Activated B cell treated with CpG ODN at 0.5 μM for 24 hours (primary cell): ENCODE results near the gene CLCF1. TPM values are rescaled to one million over a fixed set of nuclear protein-coding genes. Genes with fewer than 3 reads are reported as not detected.

Experiments
- ATAC-seq: fragments of 200-7000 bp; cut with Tn5 transposase; one replicate; pipeline ENCODE4 v1.10.0; 2021; ENCODE audit warnings: low read depth, mild to moderate bottlenecking, moderate library complexity
- CTCF ChIA-PET: fragments of 350-600 bp; sonication (Branson Sonifier 250); formaldehyde crosslinking; loops from one replicate; lab custom pipeline; 2021; ENCODE audit warnings: antibody characterized with exemption; lab: Charles Lee
- POLR2A ChIA-PET: fragments of 350-600 bp; sonication (Branson Sonifier 250); formaldehyde crosslinking; loops from one replicate; lab custom pipeline; 2021; ENCODE audit warnings: antibody characterized with exemption; lab: Charles Lee
- DNase-seq: peaks from one replicate; pipeline ENCODE4 v3.0.0; 2022
- H3K27ac Mint-ChIP-seq: one replicate; pipeline ENCODE4 v1.8.0; 2020; ENCODE audit warnings: mixed read lengths
- H3K27me3 Mint-ChIP-seq: one replicate; pipeline ENCODE4 v1.8.0; 2021; ENCODE audit warnings: mixed read lengths
- H3K36me3 Mint-ChIP-seq: one replicate; pipeline ENCODE4 v1.8.0; 2021; ENCODE audit warnings: low read depth, mixed read lengths
- H3K4me1 Mint-ChIP-seq: one replicate; pipeline ENCODE4 v1.8.0; 2021; ENCODE audit warnings: mixed read lengths
- H3K4me3 Mint-ChIP-seq: one replicate; pipeline ENCODE4 v1.8.0; 2020; ENCODE audit warnings: mild to moderate bottlenecking, mixed read lengths
- H3K9me3 Mint-ChIP-seq: one replicate; pipeline ENCODE4 v1.8.0; 2020; ENCODE audit warnings: mixed read lengths
- CTCF ChIP-seq: fragments of 200-600 bp; IDR thresholded peaks from one replicate; pipeline ENCODE4 v1.8.0; 2022; ENCODE audit warnings: antibody characterized with exemption, mild to moderate bottlenecking
- intact Hi-C: fragments of 100-400 bp; cut with micrococcal nuclease; formaldehyde crosslinking; loops from one replicate; pipeline ENCODE4 v1.15.1; 2024
- total RNA-seq: library from RNA; stranded (reverse); gene quantifications from 2 replicates; pipeline ENCODE4 v1.2.3, GENCODE V29; 2022

CLCF1 gene
- total RNA-seq, 1 donor from 2014 or later, result 30.7 TPM

- ATAC-seq (no peak), DNase-seq (no peak)
- ChIA-PET CTCF (interaction anchor here (1.7 kb wide), 1 partner anchor 13 kb away, joined by 4 read pairs; no protein-coding TSS in a partner anchor), POLR2A (interaction anchor here (0.6 to 17.5 kb wide), 7 partner anchors 22 to 110 kb away, joined by 3 to 693 read pairs (median 5); partner anchors contain the start of genes PITPNM1, POLD4, PTPRCAP and RPS6KB2)
- Mint-ChIP-seq H3K4me3 (no peak overlapping the region), H3K9me3 (no peaks in the 10 kb centered on the region), H3K4me1 (peaks cover 57% of the 10 kb centered on the region), H3K36me3 (peaks cover 45% of the 10 kb centered on the region), H3K27me3 (no peaks in the 10 kb centered on the region), H3K27ac (no peak overlapping the region)
- TF ChIP-seq CTCF, result no peak
- intact Hi-C loops, result no loop called here
These were observed 22.3 kb upstream of the CLCF1 start for GRCh38 chr11:67395555-67396258.

- H3K9me3 Mint-ChIP-seq, result no peaks in the 10 kb centered on the region
- no peak overlapping the region for H3K27ac Mint-ChIP-seq
- H3K36me3 Mint-ChIP-seq, result peaks cover 32% of the 10 kb centered on the region
- H3K27me3 Mint-ChIP-seq, result no peaks in the 10 kb centered on the region
- no peak for TF ChIP-seq CTCF
- CTCF ChIA-PET, result no interaction called here
- intact Hi-C loops, result no loop called here
- no peak for ATAC-seq
- peaks cover 54% of the 10 kb centered on the region for H3K4me1 Mint-ChIP-seq
- POLR2A ChIA-PET, result interaction anchor here (1.3 to 17.5 kb wide), 4 partner anchors 13 to 40 kb away, joined by 5 to 693 read pairs (median 12); partner anchors contain the start of genes POLD4, PTPRCAP and RPS6KB2
- DNase-seq, result no peak
- H3K4me3 Mint-ChIP-seq, result peak overlapping the region; percentile 44
These were observed 20.6 kb upstream of the CLCF1 start for GRCh38 chr11:67393990-67394389.

GRCh38 chr11:67393437-67393836 lies 20.0 kb upstream of the CLCF1 start:
- ATAC-seq (no peak), DNase-seq (no peak)
- H3K4me3 Mint-ChIP-seq, result peak overlapping the region; percentile 89
- CTCF ChIA-PET, result no interaction called here
- no peaks in the 10 kb centered on the region for H3K9me3 Mint-ChIP-seq
- H3K27me3 Mint-ChIP-seq, result no peaks in the 10 kb centered on the region
- no peak for TF ChIP-seq CTCF
- peaks cover 30% of the 10 kb centered on the region for H3K36me3 Mint-ChIP-seq
- POLR2A ChIA-PET, result interaction anchor here (0.5 to 17.5 kb wide), 5 partner anchors 9 to 237 kb away, joined by 5 to 693 read pairs (median 16); partner anchors contain the start of genes AIP, PPP1CA, PTPRCAP and RPS6KB2
- intact Hi-C loops, result no loop called here
- no peak overlapping the region for H3K27ac Mint-ChIP-seq
- peaks cover 53% of the 10 kb centered on the region for H3K4me1 Mint-ChIP-seq

GRCh38 chr11:67392183-67392715 lies 18.9 kb upstream of the CLCF1 start:
- H3K27me3 Mint-ChIP-seq, result no peaks in the 10 kb centered on the region
- CTCF ChIA-PET, result interaction anchor here (0.9 to 4.0 kb wide), 8 partner anchors 9 to 113 kb away, joined by 3 to 22 read pairs (median 4); partner anchors contain the start of genes PITPNM1 and PPP1CA
- H3K4me3 Mint-ChIP-seq, result peak overlapping the region; percentile 89
- intact Hi-C loops, result no loop called here
- DNase-seq, result no peak
- TF ChIP-seq CTCF, result no peak
- peaks cover 45% of the 10 kb centered on the region for H3K4me1 Mint-ChIP-seq
- POLR2A ChIA-PET, result interaction anchor here (0.5 to 17.5 kb wide), 32 partner anchors 10 to 365 kb away, joined by 3 to 693 read pairs (median 4); partner anchors contain the start of genes AIP, ANKRD13D, CDK2AP2 and PITPNM1
- H3K27ac Mint-ChIP-seq, result peak overlapping the region; percentile 75
- no peaks in the 10 kb centered on the region for H3K9me3 Mint-ChIP-seq
- H3K36me3 Mint-ChIP-seq, result peaks cover 18% of the 10 kb centered on the region
- ATAC-seq, result no peak
